ENCODE measurements around the gene ISM2. TPM values are rescaled to one million over a fixed set of nuclear protein-coding genes. Genes with fewer than 3 reads are reported as not detected.
"Not testable (repeated sequence)": the region's sequence is repeated elsewhere in the genome, so short reads cannot be mapped to it uniquely, and the experiment has no call there.

The ISM2 gene
- total and polyA plus RNA-seq, 2 donors, result 0.05 to 0.18 TPM

- WGBS, result 98% methylated on average over 5 of the region's 5 CpGs
- H3K36me3 ChIP-seq (ENCODE audit: control insufficient read depth in 2 of 2, insufficient read depth in 2 of 2, low read length in 1 of 2); H3K27me3 ChIP-seq (ENCODE audit: control insufficient read depth in 2 of 2, insufficient read depth in 1 of 2, low read length in 1 of 2); DNase-seq (ENCODE audit: low read depth in 6 of 9, low spot score in 9 of 9); H3K4me1 ChIP-seq (ENCODE audit: control insufficient read depth in 2 of 2, insufficient read depth in 2 of 2, low read length in 2 of 2); H3K27ac ChIP-seq (ENCODE audit: low read depth in 1 of 2, low read length in 1 of 2); H3K4me3 ChIP-seq (ENCODE audit: low read length in 2 of 2); H3K9me3 ChIP-seq (ENCODE audit: control insufficient read depth in 2 of 2, insufficient read depth in 1 of 2, low read length in 1 of 2): not testable (repeated sequence)
Measured at GRCh38 chr14:77536951-77537350, 38.3 kb upstream of the ISM2 start.

GRCh38 chr14:77531071-77531470 lies 32.5 kb upstream of the ISM2 start:
- no peak for DNase-seq (ENCODE audit: low read depth in 6 of 9, low spot score in 9 of 9)
- Histone ChIP-seq H3K4me3 (ENCODE audit: low read length in 2 of 2) (no peak overlapping the region), H3K4me1 (ENCODE audit: control insufficient read depth in 2 of 2, insufficient read depth in 2 of 2, low read length in 2 of 2) (no peaks in the 10 kb centered on the region), H3K36me3 (ENCODE audit: control insufficient read depth in 2 of 2, insufficient read depth in 2 of 2, low read length in 1 of 2) (no peaks in the 10 kb centered on the region), H3K9me3 (ENCODE audit: control insufficient read depth in 2 of 2, insufficient read depth in 1 of 2, low read length in 1 of 2) (no peaks in the 10 kb centered on the region), H3K27me3 (ENCODE audit: control insufficient read depth in 2 of 2, insufficient read depth in 1 of 2, low read length in 1 of 2) (no peaks in the 10 kb centered on the region), H3K27ac (ENCODE audit: low read depth in 1 of 2, low read length in 1 of 2) (no peak overlapping the region)

- H3K27ac ChIP-seq (ENCODE audit: low read depth in 1 of 2, low read length in 1 of 2), result no peak overlapping the region
- no peaks in the 10 kb centered on the region for H3K4me1 ChIP-seq (ENCODE audit: control insufficient read depth in 2 of 2, insufficient read depth in 2 of 2, low read length in 2 of 2)
- no peaks in the 10 kb centered on the region for H3K9me3 ChIP-seq (ENCODE audit: control insufficient read depth in 2 of 2, insufficient read depth in 1 of 2, low read length in 1 of 2)
- H3K4me3 ChIP-seq (ENCODE audit: low read length in 2 of 2), result no peak overlapping the region
- peaks cover 0 to 2% of the 10 kb centered on the region in 2 donors for H3K36me3 ChIP-seq (ENCODE audit: control insufficient read depth in 2 of 2, insufficient read depth in 2 of 2, low read length in 1 of 2)
- no peaks in the 10 kb centered on the region for H3K27me3 ChIP-seq (ENCODE audit: control insufficient read depth in 2 of 2, insufficient read depth in 1 of 2, low read length in 1 of 2)
- no peak for DNase-seq (ENCODE audit: low read depth in 6 of 9, low spot score in 9 of 9)
Measured at GRCh38 chr14:77529963-77530362, 31.3 kb upstream of the ISM2 start.

GRCh38 chr14:77529213-77529612 lies 30.6 kb upstream of the ISM2 start:
- H3K4me1 ChIP-seq (ENCODE audit: control insufficient read depth in 2 of 2, insufficient read depth in 2 of 2, low read length in 2 of 2), result no peaks in the 10 kb centered on the region
- DNase-seq (ENCODE audit: low read depth in 6 of 9, low spot score in 9 of 9), result no peak
- no peak overlapping the region for H3K4me3 ChIP-seq (ENCODE audit: low read length in 2 of 2)
- 95% methylated on average over 2 of the region's 2 CpGs for WGBS
- no peaks in the 10 kb centered on the region for H3K9me3 ChIP-seq (ENCODE audit: control insufficient read depth in 2 of 2, insufficient read depth in 1 of 2, low read length in 1 of 2)
- no peak overlapping the region for H3K27ac ChIP-seq (ENCODE audit: low read depth in 1 of 2, low read length in 1 of 2)
- H3K36me3 ChIP-seq (ENCODE audit: control insufficient read depth in 2 of 2, insufficient read depth in 2 of 2, low read length in 1 of 2), result peaks cover 0 to 3% of the 10 kb centered on the region in 2 donors
- H3K27me3 ChIP-seq (ENCODE audit: control insufficient read depth in 2 of 2, insufficient read depth in 1 of 2, low read length in 1 of 2), result no peaks in the 10 kb centered on the region

GRCh38 chr14:77528701-77529100 lies 30.1 kb upstream of the ISM2 start:
- H3K9me3 ChIP-seq (ENCODE audit: control insufficient read depth in 2 of 2, insufficient read depth in 1 of 2, low read length in 1 of 2); H3K27ac ChIP-seq (ENCODE audit: low read depth in 1 of 2, low read length in 1 of 2); H3K4me3 ChIP-seq (ENCODE audit: low read length in 2 of 2); H3K36me3 ChIP-seq (ENCODE audit: control insufficient read depth in 2 of 2, insufficient read depth in 2 of 2, low read length in 1 of 2); DNase-seq (ENCODE audit: low read depth in 6 of 9, low spot score in 9 of 9); H3K27me3 ChIP-seq (ENCODE audit: control insufficient read depth in 2 of 2, insufficient read depth in 1 of 2, low read length in 1 of 2); H3K4me1 ChIP-seq (ENCODE audit: control insufficient read depth in 2 of 2, insufficient read depth in 2 of 2, low read length in 2 of 2): not testable (repeated sequence)
- 97% methylated on average over 5 of the region's 5 CpGs for WGBS

GRCh38 chr14:77526266-77526665 lies 27.6 kb upstream of the ISM2 start:
- Histone ChIP-seq H3K36me3 (ENCODE audit: control insufficient read depth in 2 of 2, insufficient read depth in 2 of 2, low read length in 1 of 2) (peaks cover under 1 to 3% of the 10 kb centered on the region in 2 donors), H3K4me1 (ENCODE audit: control insufficient read depth in 2 of 2, insufficient read depth in 2 of 2, low read length in 2 of 2) (no peaks in the 10 kb centered on the region), H3K27me3 (ENCODE audit: control insufficient read depth in 2 of 2, insufficient read depth in 1 of 2, low read length in 1 of 2) (no peaks in the 10 kb centered on the region), H3K9me3 (ENCODE audit: control insufficient read depth in 2 of 2, insufficient read depth in 1 of 2, low read length in 1 of 2) (no peaks in the 10 kb centered on the region), H3K4me3 (ENCODE audit: low read length in 2 of 2) (no peak overlapping the region), H3K27ac (ENCODE audit: low read depth in 1 of 2, low read length in 1 of 2) (no peak overlapping the region)
- no peak for DNase-seq (ENCODE audit: low read depth in 6 of 9, low spot score in 9 of 9)
- 94% methylated on average over 1 of the region's 1 CpG for WGBS

GRCh38 chr14:77524536-77524935 lies 25.9 kb upstream of the ISM2 start:
- 98% methylated on average over 6 of the region's 6 CpGs for WGBS
- Histone ChIP-seq H3K27me3 (ENCODE audit: control insufficient read depth in 2 of 2, insufficient read depth in 1 of 2, low read length in 1 of 2) (no peaks in the 10 kb centered on the region), H3K9me3 (ENCODE audit: control insufficient read depth in 2 of 2, insufficient read depth in 1 of 2, low read length in 1 of 2) (no peaks in the 10 kb centered on the region), H3K36me3 (ENCODE audit: control insufficient read depth in 2 of 2, insufficient read depth in 2 of 2, low read length in 1 of 2) (peaks cover 8 to 13% of the 10 kb centered on the region in 2 donors), H3K4me1 (ENCODE audit: control insufficient read depth in 2 of 2, insufficient read depth in 2 of 2, low read length in 2 of 2) (no peaks in the 10 kb centered on the region), H3K27ac (ENCODE audit: low read depth in 1 of 2, low read length in 1 of 2) (no peak overlapping the region), H3K4me3 (ENCODE audit: low read length in 2 of 2) (no peak overlapping the region)
- DNase-seq (ENCODE audit: low read depth in 6 of 9, low spot score in 9 of 9), result no peak

- peaks cover 13 to 19% of the 10 kb centered on the region in 2 donors for H3K36me3 ChIP-seq (ENCODE audit: control insufficient read depth in 2 of 2, insufficient read depth in 2 of 2, low read length in 1 of 2)
Measured at GRCh38 chr14:77523109-77523508, 24.5 kb upstream of the ISM2 start.

GRCh38 chr14:77520555-77520954 lies 21.9 kb upstream of the ISM2 start:
- Histone ChIP-seq H3K4me3 (ENCODE audit: low read length in 2 of 2) (no peak overlapping the region), H3K4me1 (ENCODE audit: control insufficient read depth in 2 of 2, insufficient read depth in 2 of 2, low read length in 2 of 2) (no peaks in the 10 kb centered on the region), H3K27me3 (ENCODE audit: control insufficient read depth in 2 of 2, insufficient read depth in 1 of 2, low read length in 1 of 2) (no peaks in the 10 kb centered on the region), H3K36me3 (ENCODE audit: control insufficient read depth in 2 of 2, insufficient read depth in 2 of 2, low read length in 1 of 2) (peaks cover 24 to 27% of the 10 kb centered on the region in 2 donors), H3K9me3 (ENCODE audit: control insufficient read depth in 2 of 2, insufficient read depth in 1 of 2, low read length in 1 of 2) (no peaks in the 10 kb centered on the region), H3K27ac (ENCODE audit: low read depth in 1 of 2, low read length in 1 of 2) (no peak overlapping the region)
- DNase-seq (ENCODE audit: low read depth in 6 of 9, low spot score in 9 of 9), result no peak
- 97% methylated on average over 4 of the region's 4 CpGs for WGBS

More at GRCh38 chr14:77523109-77523508, 24.5 kb upstream of the ISM2 start:
- H3K9me3 ChIP-seq (ENCODE audit: control insufficient read depth in 2 of 2, insufficient read depth in 1 of 2, low read length in 1 of 2), result no peaks in the 10 kb centered on the region
- H3K4me3 ChIP-seq (ENCODE audit: low read length in 2 of 2), result no peak overlapping the region
- no peaks in the 10 kb centered on the region for H3K4me1 ChIP-seq (ENCODE audit: control insufficient read depth in 2 of 2, insufficient read depth in 2 of 2, low read length in 2 of 2)
- no peak overlapping the region for H3K27ac ChIP-seq (ENCODE audit: low read depth in 1 of 2, low read length in 1 of 2)
- no peak for DNase-seq (ENCODE audit: low read depth in 6 of 9, low spot score in 9 of 9)
- 96% methylated on average over 3 of the region's 3 CpGs for WGBS
- H3K27me3 ChIP-seq (ENCODE audit: control insufficient read depth in 2 of 2, insufficient read depth in 1 of 2, low read length in 1 of 2), result no peaks in the 10 kb centered on the region

GRCh38 chr14:77516126-77516525 lies 17.5 kb upstream of the ISM2 start:
- Histone ChIP-seq H3K4me3 (ENCODE audit: low read length in 2 of 2) (no peak overlapping the region), H3K36me3 (ENCODE audit: control insufficient read depth in 2 of 2, insufficient read depth in 2 of 2, low read length in 1 of 2) (peaks cover 29 to 40% of the 10 kb centered on the region in 2 donors), H3K4me1 (ENCODE audit: control insufficient read depth in 2 of 2, insufficient read depth in 2 of 2, low read length in 2 of 2) (no peaks in the 10 kb centered on the region), H3K27ac (ENCODE audit: low read depth in 1 of 2, low read length in 1 of 2) (no peak overlapping the region), H3K27me3 (ENCODE audit: control insufficient read depth in 2 of 2, insufficient read depth in 1 of 2, low read length in 1 of 2) (no peaks in the 10 kb centered on the region), H3K9me3 (ENCODE audit: control insufficient read depth in 2 of 2, insufficient read depth in 1 of 2, low read length in 1 of 2) (no peaks in the 10 kb centered on the region)
- no peak for DNase-seq (ENCODE audit: low read depth in 6 of 9, low spot score in 9 of 9)
